SH-SY5Y (cell line): ENCODE data around the gene GRAP2.

ENCODE experiments used
- GATA2 ChIP-seq: IDR thresholded peaks from 2 replicates; pipeline ENCODE4 v1.6.1; 2011; ENCODE audit warnings: mild to moderate bottlenecking, low read depth, low read length
- GATA3 ChIP-seq: IDR thresholded peaks from 2 replicates; pipeline ENCODE4 v1.6.1; 2011; ENCODE audit warnings: low read depth, mild to moderate bottlenecking, low read length, moderate library complexity

- no peak for TF ChIP-seq GATA2
- no peak for TF ChIP-seq GATA3
Observed at GRCh38 chr22:39995393-39996252, 94.7 kb downstream of the GRAP2 start.
